ENCODE results near the gene PCDH12.

Gene PCDH12

GRCh38 chr5:141958113-141958512 is at the start of gene PCDH12:
PCDH12 (minus strand) TSS chr5:141958202; CDS start chr5:141957851, 351 bp downstream.
- no peak for TF ChIP-seq CTCF (IDR thresholded peaks at IDR 0.05; ENCODE audit: low read depth, low read length)
- DNase-seq (ENCODE audit: extremely low read depth, low read depth): no peak

- no peak for TF ChIP-seq CTCF (IDR thresholded peaks at IDR 0.05; ENCODE audit: low read depth, low read length)
- no peak for DNase-seq (ENCODE audit: extremely low read depth, low read depth)
Measured at GRCh38 chr5:142007237-142007544, 49.2 kb upstream of the PCDH12 start.

GRCh38 chr5:142006363-142007236 is 48.6 kb upstream of the PCDH12 start:
- TF ChIP-seq CTCF (IDR thresholded peaks at IDR 0.05; ENCODE audit: low read depth, low read length): no peak
- no peak for DNase-seq (ENCODE audit: extremely low read depth, low read depth)

- no peak for DNase-seq (ENCODE audit: extremely low read depth, low read depth)
Measured at GRCh38 chr5:142003266-142003800, 45.3 kb upstream of the PCDH12 start.

GRCh38 chr5:142000704-142001484 is 42.9 kb upstream of the PCDH12 start:
- TF ChIP-seq CTCF (IDR thresholded peaks at IDR 0.05; ENCODE audit: low read depth, low read length): peak; percentile 23
- DNase-seq (ENCODE audit: extremely low read depth, low read depth): no peak

More at GRCh38 chr5:142003266-142003800, 45.3 kb upstream of the PCDH12 start:
- no peak for TF ChIP-seq CTCF (IDR thresholded peaks at IDR 0.05; ENCODE audit: low read depth, low read length)

- TF ChIP-seq CTCF (IDR thresholded peaks at IDR 0.05; ENCODE audit: low read depth, low read length): no peak
- DNase-seq (ENCODE audit: extremely low read depth, low read depth): no peak
Measured at GRCh38 chr5:142000173-142000572, 42.2 kb upstream of the PCDH12 start.

Data from AG09319 (cell line).